Activated T-cell treated with anti-CD3 and anti-CD28 coated beads, Interleukin-2, amount 50 U/mL, for 1 hour (primary cell): ENCODE data around the gene MECP2.
"Not testable (repeated sequence)": the region's sequence is repeated elsewhere in the genome, so short reads cannot be mapped to it uniquely, and the experiment has no call there.

Experiments used
- DNase-seq: peaks from one replicate; pipeline ENCODE4 v3.0.0-alpha.2; 2020

Gene MECP2

DNA sequence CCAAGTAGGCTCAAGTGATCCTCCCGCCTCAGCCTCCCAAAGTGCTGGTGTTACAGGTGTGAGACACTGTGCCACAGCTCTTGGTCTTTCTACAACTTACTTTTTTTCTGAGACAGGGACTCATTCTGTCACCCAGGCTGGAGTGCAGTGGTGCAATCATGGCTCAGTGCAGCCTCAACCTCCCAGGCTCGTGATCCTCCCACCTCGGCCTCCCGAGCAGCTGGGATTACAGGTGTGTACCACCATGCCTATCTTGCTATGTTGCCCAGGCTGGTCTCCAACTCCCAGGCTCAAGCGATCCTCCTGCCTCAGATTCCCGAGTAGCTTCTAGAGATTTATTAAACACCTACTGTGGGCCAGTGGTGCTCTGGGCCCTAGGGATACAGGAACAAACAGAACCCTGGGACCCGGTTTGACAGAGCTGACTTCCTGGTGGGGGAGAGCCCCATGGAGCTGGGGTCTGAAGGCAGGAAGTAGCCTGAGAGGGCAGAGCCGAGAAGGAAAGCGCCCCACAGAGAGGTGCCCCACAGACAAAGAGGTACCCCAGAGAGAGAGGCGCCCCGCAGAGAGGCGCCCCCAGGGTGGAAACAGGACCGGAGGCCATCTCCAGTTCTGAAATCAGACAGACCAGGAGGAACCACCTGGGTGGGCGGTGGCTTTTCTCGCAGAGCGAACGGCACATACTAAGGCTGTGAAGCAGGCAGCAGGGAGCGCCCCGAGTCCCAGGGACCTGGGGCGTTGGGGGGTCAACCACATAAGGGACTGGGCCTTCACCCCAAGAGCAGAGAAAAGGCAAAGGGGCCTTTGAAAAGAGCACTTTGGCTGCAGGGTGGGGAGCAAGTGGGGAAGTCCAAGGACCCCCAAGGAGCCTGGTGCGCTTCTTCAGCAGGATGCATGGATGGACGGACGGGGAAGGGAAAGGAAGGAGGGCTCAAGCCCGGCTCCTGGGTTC, 82.8 kb downstream of the MECP2 start:
- DNase-seq, result no peak

DNA sequence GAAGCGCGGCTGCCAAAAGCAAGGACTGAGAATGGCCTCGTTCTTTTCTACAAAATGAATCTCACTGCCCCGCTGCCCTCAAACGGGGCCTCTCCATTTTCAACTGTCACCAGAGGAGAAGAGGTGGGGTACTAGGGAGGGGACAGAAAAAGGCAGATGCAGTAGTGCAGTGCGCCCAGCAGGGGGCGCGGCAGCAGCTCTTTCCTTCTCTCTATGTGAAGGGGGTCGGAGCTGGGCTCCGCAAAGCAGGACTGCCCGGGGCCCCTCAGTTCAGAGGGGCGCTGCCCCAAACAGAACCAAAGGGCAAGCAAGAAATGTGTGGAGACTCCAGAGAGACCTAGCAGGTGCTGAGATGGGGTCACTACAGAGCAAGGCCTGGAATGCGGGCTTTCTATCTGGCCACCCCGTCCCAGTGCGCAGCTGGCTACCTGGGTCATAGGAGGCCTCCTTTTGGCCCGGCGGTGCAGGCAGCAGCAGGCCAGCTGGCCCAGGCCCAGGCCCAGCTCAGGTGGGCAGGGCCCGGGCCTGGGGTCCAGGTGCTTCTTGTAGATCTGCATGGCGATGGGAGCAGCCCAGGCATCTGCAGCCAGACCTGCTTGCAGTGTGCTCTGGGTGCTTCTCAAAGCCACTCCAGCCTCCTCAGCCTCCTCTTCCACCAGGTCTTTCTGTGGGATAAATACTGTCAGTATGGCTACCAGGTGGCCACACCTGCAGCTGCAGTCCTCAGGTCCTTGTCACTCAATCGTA, 83.7 kb downstream of the MECP2 start:
- DNase-seq, result peak; percentile 68

DNA sequence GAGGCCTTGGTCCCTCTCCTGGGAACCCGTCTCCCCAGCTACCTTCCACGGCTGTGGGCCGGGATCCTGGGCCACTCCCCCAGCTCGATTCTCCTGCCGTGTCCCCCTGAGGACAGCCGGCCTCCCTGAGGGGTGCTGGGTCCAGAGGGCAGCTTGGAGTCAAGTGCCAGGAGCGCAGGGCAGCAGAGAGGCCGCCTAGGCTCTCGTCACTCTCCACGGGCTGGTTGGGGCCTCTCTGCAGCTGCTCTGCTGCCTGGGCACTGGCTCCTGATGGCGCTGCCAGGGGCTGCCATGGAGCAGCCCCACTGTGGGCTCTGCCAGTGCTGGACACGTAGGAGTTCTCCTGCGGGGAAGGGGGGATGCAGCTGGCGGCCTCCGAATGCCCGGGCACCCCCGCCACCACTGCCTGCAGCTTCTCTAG, 84.5 kb downstream of the MECP2 start:
- no peak for DNase-seq

DNA sequence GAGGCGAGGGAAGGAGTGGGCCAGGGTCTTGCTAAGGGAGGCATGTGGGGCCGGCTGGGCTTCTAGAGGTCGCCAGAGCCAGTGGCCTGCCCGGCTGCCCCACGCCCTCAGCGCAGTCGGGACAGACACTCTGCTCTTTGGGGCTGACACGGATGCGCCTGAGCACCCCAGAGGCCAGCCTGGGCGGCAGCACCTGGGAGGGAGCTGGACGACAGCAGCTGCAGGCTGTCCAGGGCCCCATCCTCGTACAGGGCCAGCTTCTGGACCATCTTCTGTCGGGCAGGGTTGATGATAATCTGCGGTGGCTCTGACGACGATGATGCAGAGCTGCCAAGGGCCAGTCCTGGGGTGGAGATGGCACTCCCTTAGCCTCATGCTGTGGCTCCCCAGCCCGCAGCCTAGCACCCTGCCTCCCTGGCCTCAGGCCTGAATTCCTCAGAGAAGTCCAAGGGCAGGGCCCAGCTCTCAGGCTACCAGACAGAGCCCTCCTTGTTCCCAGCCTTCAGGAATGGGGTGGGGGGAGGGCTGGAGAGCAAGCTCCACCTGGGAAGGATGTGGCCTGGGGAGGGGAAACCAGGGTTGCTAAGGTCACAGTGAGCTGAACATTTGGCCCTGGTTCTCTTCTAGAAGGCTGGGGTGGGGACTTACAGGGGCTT, 85.1 kb downstream of the MECP2 start:
- no peak for DNase-seq

DNA sequence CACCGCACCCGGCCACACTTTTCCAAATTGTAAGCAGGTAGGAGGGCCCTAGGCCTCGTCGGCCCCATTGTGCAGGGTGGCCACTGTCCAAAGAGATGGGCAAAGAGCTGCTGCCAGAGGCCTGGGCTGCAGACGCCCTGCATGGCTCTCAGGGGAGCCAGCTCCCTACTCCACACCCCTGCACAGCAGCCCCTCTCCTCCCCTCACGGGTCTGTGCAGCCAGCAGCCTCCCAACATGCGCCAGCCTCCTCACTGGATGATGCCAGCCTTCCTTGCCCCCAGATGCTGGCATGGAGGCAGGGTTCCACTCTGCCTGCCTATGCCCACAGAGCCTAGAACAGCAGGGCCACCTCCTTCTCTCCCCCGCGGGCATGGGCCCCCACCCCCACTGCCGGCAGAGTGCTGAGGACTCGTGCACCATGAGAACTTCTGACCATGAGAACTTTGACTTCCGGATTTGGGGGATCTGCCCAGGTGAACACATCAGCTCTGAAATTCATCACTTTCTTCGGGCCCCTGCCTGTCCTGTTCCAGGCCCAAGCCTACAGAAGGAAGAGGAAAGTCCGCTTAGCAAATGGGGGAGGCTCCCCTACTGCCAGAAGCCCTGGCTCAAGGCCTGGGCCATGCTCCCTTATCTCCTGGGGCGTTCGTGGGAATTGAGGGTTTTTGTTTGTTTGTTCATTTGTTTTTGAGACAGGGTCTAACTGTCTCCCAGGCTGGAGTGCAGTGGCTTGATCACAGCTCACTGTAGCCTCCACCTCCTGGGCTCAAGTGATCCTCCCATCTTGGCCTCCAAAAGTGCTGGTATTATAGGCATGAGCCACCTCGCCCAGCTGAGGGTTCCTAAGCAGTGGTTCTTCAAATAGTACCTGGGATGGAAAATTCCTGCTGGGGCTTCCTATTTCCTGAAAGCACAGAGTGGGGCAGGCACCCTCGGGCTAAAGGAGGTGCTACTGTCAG, 85.9 kb downstream of the MECP2 start:
- no peak for DNase-seq

DNA sequence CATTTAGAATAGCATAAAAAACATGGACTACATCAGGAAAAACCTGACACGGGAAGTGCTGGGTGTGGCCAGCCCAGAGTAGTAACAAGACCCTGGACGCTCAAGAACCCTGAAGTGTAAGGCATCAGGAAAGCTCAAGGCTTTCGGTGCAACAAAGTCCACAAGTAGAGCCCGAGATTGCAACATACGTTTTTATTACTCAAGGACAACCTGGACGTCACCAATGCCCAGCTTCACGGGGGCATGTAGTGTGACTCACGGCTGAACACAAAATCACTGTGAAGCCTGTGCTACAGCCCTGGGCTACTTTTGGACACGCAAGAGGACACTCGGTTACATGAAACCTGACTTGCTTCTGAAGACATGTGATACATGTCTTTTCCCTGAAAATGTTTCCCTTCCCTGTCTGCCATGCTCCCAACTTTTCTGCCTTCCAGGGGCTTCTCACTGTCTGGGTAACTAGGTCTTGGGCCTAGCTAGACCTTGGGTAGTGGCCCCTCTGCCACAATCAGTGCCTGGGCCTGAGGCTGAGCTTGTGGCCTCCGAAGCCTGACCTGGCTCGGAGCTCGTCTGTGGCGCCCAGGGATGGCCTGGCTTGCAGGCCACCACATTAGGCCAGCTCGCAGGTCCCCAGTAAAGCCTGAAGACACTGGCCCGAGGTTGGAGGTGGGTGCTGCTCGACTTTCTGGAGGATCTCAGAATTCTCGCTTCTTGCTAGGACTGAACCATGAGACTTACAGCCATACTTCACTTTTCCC, 87.0 kb downstream of the MECP2 start:
- no peak for DNase-seq

DNA sequence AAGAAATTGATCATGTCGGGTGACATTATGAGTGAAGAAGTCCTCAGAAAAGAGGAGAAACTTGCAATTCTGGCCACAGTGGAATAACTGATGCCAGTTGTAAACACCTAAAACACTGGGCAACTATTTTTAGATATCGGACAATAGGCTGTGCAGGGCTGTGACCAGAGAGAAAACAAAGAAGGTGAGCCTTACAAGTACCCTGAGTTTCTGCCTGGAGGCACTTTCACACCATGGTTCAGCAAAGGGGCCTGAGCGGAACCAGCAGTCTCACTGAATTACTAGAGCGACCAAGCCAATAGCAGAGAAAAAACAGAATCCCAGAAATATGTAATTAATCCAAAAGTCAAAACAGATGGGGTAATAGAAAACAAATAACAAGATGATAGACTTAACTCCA, 89.0 kb downstream of the MECP2 start:
- DNase-seq, result no peak

DNA sequence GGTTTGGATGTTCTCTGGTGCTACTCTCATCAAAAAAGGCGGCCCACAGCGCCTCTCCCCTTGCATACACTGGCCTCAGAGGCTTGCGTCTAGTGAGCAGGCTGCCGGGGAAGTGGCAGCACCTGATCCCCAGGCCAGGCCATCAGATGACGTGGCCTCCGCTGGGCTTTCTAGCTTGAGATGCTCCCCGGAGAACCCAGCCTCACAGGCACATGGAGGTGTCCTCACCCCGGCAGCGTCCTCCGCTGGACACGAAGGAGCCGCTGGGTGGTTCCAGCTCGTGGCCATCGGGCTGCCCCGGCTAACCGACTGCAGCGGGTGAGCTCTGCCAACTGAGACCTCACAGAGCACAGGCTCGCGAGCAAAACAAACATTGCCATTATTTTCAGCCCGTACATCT, 90.6 kb downstream of the MECP2 start:
- no peak for DNase-seq

DNA sequence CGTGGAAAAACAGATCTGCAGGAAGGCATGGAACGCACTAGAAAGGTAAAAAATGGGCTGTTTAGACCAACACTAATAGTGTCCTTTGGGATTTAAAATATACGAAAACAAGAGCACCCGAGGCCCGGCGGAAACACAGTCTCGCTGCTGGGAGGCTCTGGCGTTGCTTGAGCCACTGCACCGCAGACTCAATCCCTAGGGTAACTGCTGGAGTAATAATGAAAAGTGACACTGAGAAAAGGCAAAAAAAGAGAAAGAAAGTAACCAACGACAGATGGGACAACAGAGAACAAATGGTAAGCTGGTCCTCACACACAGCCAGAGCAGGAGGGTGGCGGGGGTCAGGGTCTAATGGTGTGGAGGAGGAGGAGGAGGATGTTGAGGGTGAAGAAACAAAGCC, 93.2 kb downstream of the MECP2 start:
- no peak for DNase-seq

DNA sequence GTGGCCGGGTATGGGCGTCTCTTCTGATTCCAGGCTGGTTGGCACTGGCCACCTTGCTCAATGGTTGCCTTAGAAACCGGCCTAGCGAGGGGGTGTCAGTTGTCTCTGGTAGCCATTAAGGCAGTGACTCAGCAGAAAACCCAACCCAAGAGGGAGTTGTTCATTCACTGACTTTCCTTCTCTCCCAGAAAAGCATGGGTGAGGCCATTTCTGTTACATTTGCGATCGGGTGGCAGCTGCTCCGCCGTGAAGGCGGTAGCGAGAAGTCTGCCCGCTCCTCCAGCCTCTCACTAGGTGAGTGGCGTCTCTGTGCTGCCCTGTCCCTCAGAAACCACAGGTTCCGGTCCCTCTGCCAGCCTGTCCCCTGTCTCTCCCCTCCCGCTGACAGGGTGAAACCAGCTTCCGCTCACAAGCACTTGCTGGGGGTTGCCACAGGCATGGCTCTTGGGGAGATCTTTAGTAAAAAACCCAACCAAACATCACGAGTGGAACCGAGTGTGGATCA, 95.2 kb downstream of the MECP2 start:
- peak; percentile 37 for DNase-seq

DNA sequence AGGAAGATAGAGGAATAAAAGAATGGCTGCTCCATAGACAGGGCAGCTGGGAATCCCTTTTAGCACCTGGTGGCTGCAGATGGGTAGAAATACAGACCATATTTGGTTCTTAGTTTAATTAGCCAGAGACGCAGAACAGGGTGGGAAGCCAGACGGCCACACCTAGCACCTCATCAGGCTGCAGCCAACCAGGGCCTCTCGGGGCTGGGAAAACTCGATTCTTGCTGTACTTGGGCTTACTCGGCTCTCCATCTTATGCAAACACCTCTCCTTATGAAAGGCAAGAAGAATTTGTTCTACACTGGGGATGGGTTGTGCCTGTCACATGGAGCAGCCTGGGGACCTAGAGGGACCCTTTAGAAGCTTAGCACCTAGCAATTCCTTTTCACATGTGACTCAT, 97.5 kb downstream of the MECP2 start:
- no peak for DNase-seq

DNA sequence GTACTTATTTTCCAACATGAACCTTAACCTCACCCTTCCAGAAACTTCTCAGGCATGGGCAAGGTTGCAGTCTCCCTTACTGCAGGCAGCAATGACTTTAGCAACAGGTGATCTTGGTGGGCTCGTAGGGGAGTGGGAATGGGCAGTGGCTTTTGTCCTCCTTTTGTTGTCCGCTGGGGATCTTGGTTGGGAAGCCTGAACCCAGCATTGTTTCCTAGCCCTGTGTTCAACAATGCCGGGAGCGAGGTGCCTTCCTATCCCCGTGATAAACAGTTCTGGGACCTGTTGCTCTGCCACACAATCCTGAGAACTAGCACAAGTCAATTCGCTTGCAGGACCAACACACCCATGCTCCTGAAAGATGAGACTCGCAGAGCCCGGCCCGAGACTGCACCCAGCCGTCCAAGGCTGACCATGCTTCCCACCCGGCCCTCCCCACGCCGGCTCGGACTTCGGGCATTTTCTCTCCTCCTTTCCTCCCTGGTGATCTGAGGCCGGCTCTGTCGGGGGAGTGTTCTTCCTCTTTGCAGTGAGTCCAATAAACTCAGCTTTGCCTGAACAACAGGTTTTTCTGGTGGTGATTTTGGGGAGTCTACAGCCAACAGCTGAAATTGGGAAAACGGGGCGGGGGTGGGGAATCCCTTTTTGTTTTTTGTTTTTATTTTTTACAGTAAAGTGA, 98.0 kb downstream of the MECP2 start:
- no peak for DNase-seq

DNA sequence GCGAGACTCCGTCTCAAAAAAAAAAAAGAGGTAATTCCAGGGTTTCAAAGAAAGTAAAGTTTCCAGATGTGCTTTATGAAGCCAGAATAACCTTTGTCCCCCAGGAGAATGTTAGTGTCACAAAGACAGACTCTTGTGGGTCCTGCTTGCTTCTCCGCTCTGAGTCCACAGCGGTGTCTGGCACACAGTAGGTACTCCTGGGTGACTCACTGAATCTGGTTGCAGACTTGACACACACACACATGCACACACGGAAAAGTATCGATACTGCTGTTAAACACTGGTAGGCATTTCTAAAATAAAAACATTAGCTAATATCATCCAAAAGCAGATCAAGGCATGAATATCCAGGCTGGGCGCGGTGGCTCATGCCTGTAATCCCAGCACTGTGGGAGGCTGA, 102.0 kb downstream of the MECP2 start:
- no peak for DNase-seq

DNA sequence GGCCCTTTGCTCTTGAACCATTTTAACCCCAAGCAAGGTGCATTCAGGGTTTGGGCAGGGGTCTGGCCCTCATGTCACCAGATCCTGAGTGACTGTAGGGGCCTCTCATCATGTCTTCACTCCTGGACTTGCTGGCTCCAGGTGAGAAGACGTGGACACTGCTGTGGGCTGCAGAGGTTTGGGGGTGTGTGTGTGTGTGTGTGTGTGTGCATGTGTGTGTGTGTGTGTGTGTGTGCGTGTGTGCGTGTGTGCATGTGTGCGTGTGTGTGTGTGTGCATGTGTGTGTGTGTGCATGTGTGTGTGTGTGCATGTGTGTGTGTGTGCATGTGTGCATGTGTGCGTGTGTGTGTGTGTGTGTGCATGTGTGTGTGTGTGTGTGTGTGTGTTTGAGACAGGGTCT, 103.1 kb downstream of the MECP2 start:
- not testable (repeated sequence) for DNase-seq

DNA sequence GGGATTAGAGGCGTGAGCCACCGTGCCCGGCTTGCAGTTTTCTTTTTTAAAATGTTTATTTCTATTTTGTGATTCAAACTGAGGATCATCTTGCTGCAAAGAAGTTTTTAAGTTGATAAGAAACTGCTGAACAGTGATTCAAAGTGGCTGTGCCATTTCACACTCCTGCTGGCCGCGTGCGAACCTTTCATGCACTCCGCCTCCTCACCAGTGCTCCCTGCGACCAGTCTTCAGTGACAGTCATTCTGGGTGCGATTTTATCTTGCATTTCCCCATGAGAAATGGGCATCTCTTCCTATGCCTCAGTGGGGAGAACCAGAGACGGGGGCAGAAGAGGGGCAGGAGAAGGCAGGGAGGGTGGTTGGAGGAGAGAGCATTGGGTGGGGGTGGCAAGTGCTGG, 103.5 kb downstream of the MECP2 start:
- DNase-seq, result no peak

DNA sequence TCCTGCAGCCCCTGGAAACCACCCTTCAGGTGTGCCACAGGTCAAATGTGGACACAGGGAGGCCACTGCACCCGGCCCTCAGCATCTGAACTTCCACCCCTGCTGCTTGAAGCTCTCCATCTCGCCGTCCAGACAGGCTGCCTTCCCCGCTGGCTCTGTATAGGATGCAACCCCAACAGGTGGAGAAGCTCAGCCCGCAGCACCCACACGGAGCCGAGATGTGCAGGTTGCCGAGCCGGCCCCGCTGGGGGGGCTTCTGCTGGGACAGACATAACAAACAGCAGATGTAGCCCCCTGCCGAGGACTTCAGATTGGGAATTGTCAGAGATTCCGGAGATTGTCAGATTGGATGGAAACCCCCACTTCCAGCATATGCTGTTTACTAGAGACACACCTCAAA, 104.4 kb downstream of the MECP2 start:
- DNase-seq, result no peak

DNA sequence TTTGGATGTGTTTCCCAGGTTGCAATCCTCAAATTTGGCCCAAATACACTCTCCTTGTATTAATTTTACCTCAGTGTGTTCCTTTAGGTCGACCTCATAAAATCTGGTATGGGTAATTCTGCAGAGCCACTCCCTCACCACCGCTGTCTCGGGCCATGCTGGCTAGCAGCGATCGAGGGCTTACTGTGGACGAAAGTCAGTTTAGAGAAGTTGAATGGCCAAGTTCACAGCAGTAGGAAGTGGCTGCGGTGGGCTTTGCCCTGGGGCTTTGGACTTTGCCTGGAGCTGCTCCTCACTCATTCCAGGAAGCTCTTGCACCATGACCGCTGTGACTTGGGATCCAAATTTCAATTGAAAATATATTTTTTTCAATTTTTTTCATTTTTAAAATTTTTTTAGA, 105.3 kb downstream of the MECP2 start:
- no peak for DNase-seq

DNA sequence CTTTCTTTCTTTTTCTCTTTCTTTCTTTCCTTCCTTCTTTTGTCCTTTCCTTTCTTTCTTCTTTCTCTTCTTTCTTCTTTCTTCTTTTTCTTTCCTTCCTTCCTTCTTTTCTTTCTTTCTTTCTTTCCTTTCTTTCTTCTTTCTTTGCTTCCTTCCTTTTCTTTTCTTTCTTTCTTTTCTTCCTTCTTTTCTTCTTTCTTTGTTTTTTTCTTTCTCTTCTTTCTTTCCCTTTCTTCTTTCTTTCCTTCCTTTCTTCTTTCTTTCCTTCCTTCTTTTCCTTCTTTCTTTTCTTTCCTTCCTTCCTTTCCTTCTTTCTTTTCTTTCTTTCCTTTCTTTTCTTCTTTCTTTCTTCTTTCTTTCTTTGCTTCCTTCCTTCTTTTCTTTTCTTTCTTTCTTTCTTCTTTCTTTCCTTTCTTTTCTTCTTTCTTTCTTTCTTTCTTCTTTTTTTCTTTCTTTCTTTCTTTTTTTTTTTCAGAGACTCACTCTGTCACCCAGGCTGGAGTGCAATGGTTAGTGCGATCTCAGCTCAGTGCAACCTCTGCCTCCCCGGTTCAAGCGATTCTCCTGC, 106.4 kb downstream of the MECP2 start:
- DNase-seq, result no peak

DNA sequence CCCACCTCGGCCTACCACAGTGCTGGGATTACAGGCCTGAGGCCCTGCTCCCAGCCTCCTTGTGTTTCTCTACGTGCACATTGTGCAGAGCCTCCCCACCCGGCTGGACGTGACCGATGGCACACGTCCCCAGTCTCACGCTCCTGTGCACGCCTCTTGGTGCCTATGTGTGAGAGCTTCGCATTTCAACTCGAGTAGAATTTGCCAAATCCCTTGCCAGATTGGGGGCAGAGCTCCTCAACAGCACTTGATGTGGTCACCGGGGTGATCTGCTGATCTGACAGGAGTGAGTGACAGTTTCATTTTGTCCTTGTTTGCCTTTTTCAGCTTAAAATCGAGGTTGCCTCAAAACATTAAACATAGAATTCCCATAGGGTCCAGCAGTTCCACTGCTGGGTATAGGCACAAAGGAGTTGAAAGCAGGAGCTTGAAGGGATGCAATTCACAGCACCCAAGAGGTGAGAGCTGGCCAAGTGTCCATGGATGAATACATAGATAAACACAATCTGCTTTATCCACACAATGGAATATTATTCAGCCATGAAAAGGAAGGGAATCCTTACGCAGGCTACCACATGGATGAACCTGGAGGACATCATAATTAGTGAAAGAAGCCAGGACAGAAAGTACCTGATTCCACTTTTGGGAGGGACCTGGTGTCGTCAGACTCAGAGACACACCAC, 107.4 kb downstream of the MECP2 start:
- no peak for DNase-seq

DNA sequence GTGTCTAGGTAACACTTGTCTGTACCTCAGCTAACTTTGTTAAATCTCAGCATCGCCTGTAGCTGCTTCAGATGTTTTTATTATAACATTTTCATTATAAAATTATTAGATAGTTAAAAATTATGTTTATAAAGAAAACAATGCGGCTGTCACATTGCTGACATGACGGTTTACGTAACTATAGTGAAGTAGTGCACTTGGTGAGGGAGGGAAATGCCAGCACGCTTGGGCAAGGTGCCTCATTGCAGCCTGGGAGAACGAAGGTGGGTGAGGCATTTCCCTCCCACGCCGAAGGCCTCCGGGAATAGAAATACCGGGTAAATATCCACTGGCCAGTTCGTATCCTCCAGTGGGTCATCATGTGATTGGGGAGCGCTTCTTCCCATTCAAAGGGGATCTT, 109.0 kb downstream of the MECP2 start:
- no peak for DNase-seq
